Lung (tissue), 12 donors: ENCODE measurements around the gene TNPO1. TPM values are rescaled to one million over a fixed set of nuclear protein-coding genes. Genes with fewer than 3 reads are reported as not detected.
"Not testable (repeated sequence)": the region's sequence is repeated elsewhere in the genome, so short reads cannot be mapped to it uniquely, and the experiment has no call there.

Experiments
- ATAC-seq: fragments of 200-7000 bp; cut with Tn5 transposase; one replicate; pipeline ENCODE4 v1.9.1; 2020; ENCODE audit warnings: moderate number of reproducible peaks; ENCODE audit not compliant: insufficient read depth, low FRiP score
- DNase-seq, 3 donors: peaks; one replicate each; pipeline ENCODE4 v3.0.0-alpha.2; 2013 to 2017
- H3K27ac ChIP-seq, 2 donors: one replicate each; pipeline ENCODE4 v1.5.1; 2013; ENCODE audit warnings: mild to moderate bottlenecking in 2 of 2, moderate library complexity in 2 of 2, control low read depth in 1 of 2, inconsistent platforms in 1 of 2, low read depth in 1 of 2, low read length in 1 of 2
- H3K27me3 ChIP-seq, 3 donors: one replicate each; pipeline ENCODE4 v1.5.1; 2013; ENCODE audit warnings: low read length in 2 of 3; ENCODE audit not compliant: control insufficient read depth in 3 of 3, insufficient read depth in 3 of 3
- H3K36me3 ChIP-seq, 4 donors: one replicate each; pipeline ENCODE4 v1.5.1; 2013; ENCODE audit warnings: low read length in 4 of 4, mild to moderate bottlenecking in 1 of 4, moderate library complexity in 1 of 4; ENCODE audit not compliant: control insufficient read depth in 4 of 4, insufficient read depth in 4 of 4
- H3K4me1 ChIP-seq, 5 donors: one replicate each; pipeline ENCODE4 v1.5.1; 2013; ENCODE audit warnings: low read length in 5 of 5, mild to moderate bottlenecking in 2 of 5, moderate library complexity in 1 of 5; ENCODE audit not compliant: control insufficient read depth in 5 of 5, insufficient read depth in 5 of 5
- H3K4me3 ChIP-seq: one replicate; pipeline ENCODE4 v1.5.1; 2013; ENCODE audit warnings: mild to moderate bottlenecking, control low read depth, moderate library complexity
- H3K9ac ChIP-seq, 2 donors: one replicate each; pipeline ENCODE4 v1.5.1; 2013; ENCODE audit warnings: low read length in 2 of 2, control low read depth in 1 of 2; ENCODE audit not compliant: insufficient read depth in 1 of 2
- H3K9me3 ChIP-seq, 4 donors: one replicate each; pipeline ENCODE4 v1.5.1; 2013; ENCODE audit warnings: low read length in 3 of 4, mild to moderate bottlenecking in 1 of 4, moderate library complexity in 1 of 4; ENCODE audit not compliant: control insufficient read depth in 4 of 4, insufficient read depth in 3 of 4
- CTCF ChIP-seq: IDR thresholded peaks from 2 replicates; pipeline ENCODE4 v1.5.1; 2012; ENCODE audit warnings: mild to moderate bottlenecking; ENCODE audit errors: control extremely low read depth, extremely low read depth
- WGBS, 2 donors: extraction: QIAGEN DNeasy Blood & Tissue Kit; methylation state at CpG; one replicate each; pipeline ENCODE4 v1.1.7; 2013; 5-methylcytosine and 5-hydroxymethylcytosine counted together
- polyA plus RNA-seq, 2 donors: library from polyadenylated mRNA; stranded (reverse); fragments of 200-250 nt; gene quantifications; one replicate each; pipeline ENCODE4 v1.2.1, GENCODE V29; 2013
- total RNA-seq, 2 donors: library from RNA; depleted of rRNA in 1 of 2; stranded (reverse); fragments of >200 nt in 1 of 2; gene quantifications; one replicate each; pipeline ENCODE4 v1.2.1, GENCODE V29; 2014 to 2021
- donor health status: control.
- donor health status: control.
- donor health status: Bipolar disorder and iron deficiency.
- donor health status: healthy.
- donor health status: DM: yes; HTN: yes; CAD: no.

TNPO1 gene
- total and polyA plus RNA-seq, 4 donors = 9.4 to 122 (median 50.8) TPM

DNA sequence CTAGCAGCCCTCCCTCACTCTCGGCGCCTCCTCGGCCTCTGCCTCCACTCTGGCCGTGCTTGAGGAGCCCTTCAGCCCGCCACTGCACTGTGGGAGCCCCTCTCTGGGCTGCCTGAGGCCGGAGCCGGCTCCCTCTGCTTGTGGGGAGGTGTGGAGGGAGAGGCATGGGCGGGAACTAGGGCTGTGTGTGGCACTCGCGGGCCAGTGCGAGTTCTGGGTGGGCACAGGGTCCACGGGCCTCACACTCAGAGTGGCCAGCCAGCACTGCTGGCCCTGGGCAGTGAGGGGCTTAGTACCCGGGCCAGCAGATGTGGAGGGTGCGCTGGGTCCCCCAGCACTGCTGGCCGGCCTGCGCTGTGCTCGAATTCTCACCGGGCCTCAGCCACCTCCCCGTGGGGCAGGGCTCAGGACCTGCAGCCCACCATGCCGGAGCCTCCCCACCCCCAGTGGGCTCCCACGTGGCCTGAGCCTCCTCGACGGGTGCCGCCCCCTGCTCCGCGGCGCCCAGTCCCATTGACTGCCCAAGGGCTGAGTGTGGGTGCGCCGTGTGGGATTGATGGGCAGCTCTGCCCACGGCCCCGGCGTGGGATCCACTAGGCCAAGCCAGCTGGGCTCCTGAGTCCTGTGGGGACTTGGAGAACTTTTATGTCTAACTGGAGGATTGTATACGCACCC lies 109.0 kb downstream of the TNPO1 start:
- H3K4me3 ChIP-seq = no peak overlapping the region
- no peak overlapping the region for H3K9ac ChIP-seq
- ATAC-seq = no peak
- DNase-seq = no peak
- no peak overlapping the region for H3K27ac ChIP-seq
- H3K9me3 ChIP-seq = no peaks in the 10 kb centered on the region
- no peaks in the 10 kb centered on the region for H3K36me3 ChIP-seq
- H3K27me3 ChIP-seq = no peaks in the 10 kb centered on the region
- no peaks in the 10 kb centered on the region for H3K4me1 ChIP-seq
- 96% methylated on average over 31 to 33 of the region's 33 CpGs for WGBS, 2 donors
- TF ChIP-seq CTCF = no peak

- DNase-seq, H3K4me3 ChIP-seq, H3K36me3 ChIP-seq, H3K4me1 ChIP-seq, ATAC-seq, H3K9me3 ChIP-seq, H3K9ac ChIP-seq, H3K27ac ChIP-seq, H3K27me3 ChIP-seq: not testable (repeated sequence)
- WGBS, 2 donors = 91 to 97% methylated on average over 2 of the region's 2 CpGs
Measured at GRCh38 chr5:72932686-72933085, 116.2 kb downstream of the TNPO1 start.

DNA sequence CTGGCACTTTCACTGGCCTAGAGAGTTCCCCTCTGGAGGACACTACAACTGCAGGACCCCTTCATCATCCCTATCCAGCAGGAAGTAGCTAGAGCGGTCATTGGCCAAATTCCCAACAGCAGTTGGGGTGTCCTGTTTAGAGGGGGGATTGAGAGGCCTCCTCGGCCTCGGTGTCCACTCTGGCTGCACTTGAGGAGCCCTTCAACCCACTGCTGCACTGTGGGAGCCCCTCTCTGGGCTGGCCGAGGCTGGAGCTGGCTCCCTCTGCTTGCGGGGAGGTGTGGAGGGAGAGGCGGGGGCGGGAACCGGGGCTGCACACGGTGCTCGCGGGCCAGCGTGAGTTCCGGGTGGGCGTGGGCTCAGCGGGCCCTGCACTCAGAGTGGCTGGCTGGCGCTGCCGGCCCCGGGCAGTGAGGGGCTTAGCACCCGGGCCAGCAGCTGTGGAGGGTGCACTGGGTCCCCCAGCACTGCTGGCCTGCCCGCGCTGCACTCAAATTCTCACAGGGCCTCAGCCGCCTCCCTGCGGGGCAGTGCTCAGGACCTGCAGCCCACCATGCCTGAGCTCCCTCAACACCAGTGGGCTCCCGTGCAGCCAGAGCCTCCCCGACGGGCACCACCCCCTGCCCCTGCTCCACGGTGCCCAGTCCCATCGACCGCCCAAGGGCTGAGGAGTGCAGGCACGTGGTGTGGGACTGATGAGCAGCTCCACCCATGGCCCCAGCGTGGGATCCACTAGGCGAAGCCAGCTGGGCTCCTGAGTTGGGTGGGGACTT lies 118.7 kb downstream of the TNPO1 start:
- not testable (repeated sequence) for H3K9me3 ChIP-seq, H3K27me3 ChIP-seq, H3K36me3 ChIP-seq, DNase-seq, ATAC-seq, H3K27ac ChIP-seq, H3K9ac ChIP-seq, H3K4me1 ChIP-seq, H3K4me3 ChIP-seq
- WGBS, 2 donors = 97% methylated on average over 28 to 32 of the region's 32 CpGs

GRCh38 chr5:72936893-72937292 lies 120.4 kb downstream of the TNPO1 start:
- ATAC-seq = no peak
- no peak for DNase-seq
- WGBS, 2 donors = 96 to 97% methylated on average over 4 of the region's 4 CpGs
- TF ChIP-seq CTCF = no peak
- Histone ChIP-seq H3K4me3 (no peak overlapping the region), H3K4me1 (peaks cover 0 to 3% (median 0%) of the 10 kb centered on the region in 5 donors), H3K9me3 (no peaks in the 10 kb centered on the region), H3K36me3 (no peaks in the 10 kb centered on the region), H3K27me3 (no peaks in the 10 kb centered on the region), H3K9ac (no peak overlapping the region), H3K27ac (no peak overlapping the region)
